ENCODE results near the gene SSBP1. TPM values are rescaled to one million over a fixed set of nuclear protein-coding genes. Genes with fewer than 3 reads are reported as not detected.
"Not testable (repeated sequence)": the region's sequence is repeated elsewhere in the genome, so short reads cannot be mapped to it uniquely, and the experiment has no call there.

The SSBP1 gene
- total and polyA plus RNA-seq, 8 donors, result 17.4 to 207 (median 104) TPM

- intact Hi-C loops (cut with DNase I; ENCODE audit: low total_unique reads), result no loop called here
- no peaks in the 10 kb centered on the region for H3K9me3 ChIP-seq
- H3K4me1 ChIP-seq, result peaks cover 5 to 32% (median 17%) of the 10 kb centered on the region in 4 donors
- TF ChIP-seq POLR2A (IDR thresholded peaks at IDR 0.05) (no peak), EP300 (IDR thresholded peaks at IDR 0.05) (no peak), CTCF (IDR thresholded peaks at IDR 0.05) (no peak), POLR2AphosphoS5 (IDR thresholded peaks at IDR 0.05) (no peak)
- WGBS, 5 donors, result 83 to 92% (median 88%) methylated on average over 2 of the region's 2 CpGs
- H3K27me3 ChIP-seq, result no peaks in the 10 kb centered on the region
- H3K4me3 ChIP-seq, result no peak overlapping the region
- H3K36me3 ChIP-seq, result peaks cover 54 to 97% (median 93%) of the 10 kb centered on the region in 4 donors
- no peak overlapping the region for H3K27ac ChIP-seq
- no peak for DNase-seq
These were observed 6.0 kb downstream of the SSBP1 start for GRCh38 chr7:141744131-141744530.

- no peak for TF ChIP-seq POLR2A (IDR thresholded peaks at IDR 0.05)
- TF ChIP-seq CTCF (IDR thresholded peaks at IDR 0.05), result no peak
- TF ChIP-seq EP300 (IDR thresholded peaks at IDR 0.05), result no peak
- no peak for TF ChIP-seq POLR2AphosphoS5 (IDR thresholded peaks at IDR 0.05)
- Histone ChIP-seq H3K27ac (no peak overlapping the region), H3K4me3 (no peak overlapping the region), H3K27me3 (no peaks in the 10 kb centered on the region), H3K36me3 (peaks cover 72 to 100% (median 100%) of the 10 kb centered on the region in 4 donors), H3K4me1 (no peaks in the 10 kb centered on the region), H3K9me3 (peaks cover 19 to 31% (median 27%) of the 10 kb centered on the region in 4 donors)
- DNase-seq, result no peak
- 90 to 97% (median 96%) methylated on average over 2 of the region's 2 CpGs for WGBS, 5 donors
- intact Hi-C loops (cut with DNase I; ENCODE audit: low total_unique reads), result no loop called here
These were observed 10.2 kb downstream of the SSBP1 start for GRCh38 chr7:141748396-141748795.

- H3K4me3 ChIP-seq; DNase-seq; H3K27ac ChIP-seq; H3K27me3 ChIP-seq; H3K4me1 ChIP-seq; intact Hi-C loops (cut with DNase I; ENCODE audit: low total_unique reads): not testable (repeated sequence)
- WGBS, 5 donors, result 98 to 99% (median 98%) methylated on average over 10 of the region's 10 CpGs
- H3K9me3 ChIP-seq, result peaks cover 19 to 31% (median 27%) of the 10 kb centered on the region in 4 donors
- peaks cover 53 to 100% (median 98%) of the 10 kb centered on the region in 4 donors for H3K36me3 ChIP-seq
These were observed 13.7 kb downstream of the SSBP1 start for GRCh38 chr7:141751904-141752303.

GRCh38 chr7:141752634-141753033 lies 14.5 kb downstream of the SSBP1 start:
- Histone ChIP-seq H3K27ac (no peak overlapping the region), H3K4me3 (no peak overlapping the region), H3K4me1 (no peaks in the 10 kb centered on the region), H3K27me3 (no peaks in the 10 kb centered on the region), H3K36me3 (peaks cover 52 to 100% (median 98%) of the 10 kb centered on the region in 4 donors), H3K9me3 (peaks cover 19 to 31% (median 27%) of the 10 kb centered on the region in 4 donors)
- TF ChIP-seq EP300 (IDR thresholded peaks at IDR 0.05), result no peak
- TF ChIP-seq POLR2AphosphoS5 (IDR thresholded peaks at IDR 0.05), result no peak
- peak in 1 of 7 experiments; percentile 17 for TF ChIP-seq CTCF (IDR thresholded peaks at IDR 0.05)
- WGBS, 5 donors, result 96 to 98% (median 98%) methylated on average over 13 of the region's 13 CpGs
- DNase-seq, result no peak
- intact Hi-C loops (cut with DNase I; ENCODE audit: low total_unique reads), result no loop called here

GRCh38 chr7:141754939-141755338 lies 16.8 kb downstream of the SSBP1 start:
- H3K4me3 ChIP-seq, result no peak overlapping the region
- TF ChIP-seq CTCF (IDR thresholded peaks at IDR 0.05) (peak in 1 of 7 experiments; percentile 8), POLR2AphosphoS5 (IDR thresholded peaks at IDR 0.05) (no peak)
- intact Hi-C loops (cut with DNase I; ENCODE audit: low total_unique reads), result no loop called here
- peaks cover 36 to 100% (median 98%) of the 10 kb centered on the region in 4 donors for H3K36me3 ChIP-seq
- no peak overlapping the region for H3K27ac ChIP-seq
- H3K4me1 ChIP-seq, result no peaks in the 10 kb centered on the region
- H3K27me3 ChIP-seq, result no peaks in the 10 kb centered on the region
- peaks cover 19 to 31% (median 25%) of the 10 kb centered on the region in 4 donors for H3K9me3 ChIP-seq
- 77 to 95% (median 90%) methylated on average over 6 of the region's 6 CpGs for WGBS, 5 donors
- DNase-seq, result peak in 1 of 2 donors; percentile 19

Measured in stomach (tissue), 9 donors.